Amygdala (tissue), 56 donors: ENCODE results near the gene KLF2.
"Not testable (repeated sequence)": the region's sequence is repeated elsewhere in the genome, so short reads cannot be mapped to it uniquely, and the experiment has no call there.

ENCODE experiments used
- DNase-seq, 56 donors: peaks; one replicate each; lab custom pipeline; 2025; lab: John Stamatoyannopoulos, UW

The KLF2 gene

GRCh38 chr19:16324384-16325160 is at the start of gene KLF2:
Gene KLF2, plus strand, starts transcription at chr19:16324826. Its CDS starts 98 bp downstream, at chr19:16324924.
- peak in 46 of 56 donors; percentile 4 to 78 (median 52) for DNase-seq

GRCh38 chr19:16280306-16280705 is 44.3 kb upstream of the KLF2 start:
- DNase-seq, result no peak

- DNase-seq, result no peak
These were observed 42.9 kb upstream of the KLF2 start for GRCh38 chr19:16281743-16282142.

GRCh38 chr19:16283210-16284061 is 41.2 kb upstream of the KLF2 start:
- DNase-seq, result peak in 52 of 56 donors; percentile 8 to 80 (median 58)

- DNase-seq, result no peak
These were observed 40.1 kb upstream of the KLF2 start for GRCh38 chr19:16284505-16284904.

GRCh38 chr19:16285079-16285478 is 39.5 kb upstream of the KLF2 start:
- not testable (repeated sequence) for DNase-seq

- DNase-seq, result peak in 42 of 56 donors; percentile 2 to 83 (median 36)
These were observed 38.7 kb upstream of the KLF2 start for GRCh38 chr19:16285769-16286498.

- no peak for DNase-seq
These were observed 36.1 kb upstream of the KLF2 start for GRCh38 chr19:16288544-16288943.

GRCh38 chr19:16289594-16289993 is 35.0 kb upstream of the KLF2 start:
- no peak for DNase-seq

- no peak for DNase-seq
These were observed 33.9 kb upstream of the KLF2 start for GRCh38 chr19:16290692-16291091.

GRCh38 chr19:16293118-16294091 is 31.2 kb upstream of the KLF2 start:
- DNase-seq, result peak in 2 of 56 donors; percentile 13 to 27

GRCh38 chr19:16295057-16295456 is 29.6 kb upstream of the KLF2 start:
- DNase-seq, result no peak

GRCh38 chr19:16296713-16297112 is 27.9 kb upstream of the KLF2 start:
- DNase-seq, result no peak

GRCh38 chr19:16297575-16298178 is 26.9 kb upstream of the KLF2 start:
- DNase-seq, result no peak

- DNase-seq, result no peak
These were observed 26.3 kb upstream of the KLF2 start for GRCh38 chr19:16298334-16298733.

GRCh38 chr19:16301999-16302694 is 22.5 kb upstream of the KLF2 start:
- DNase-seq, result no peak

GRCh38 chr19:16303755-16304154 is 20.9 kb upstream of the KLF2 start:
- DNase-seq, result no peak

- not testable (repeated sequence) for DNase-seq
These were observed 20.1 kb upstream of the KLF2 start for GRCh38 chr19:16304511-16304910.

- DNase-seq, result not testable (repeated sequence)
These were observed 19.6 kb upstream of the KLF2 start for GRCh38 chr19:16305060-16305459.
